ENCODE results near the gene PKMYT1.

Gene PKMYT1

DNA sequence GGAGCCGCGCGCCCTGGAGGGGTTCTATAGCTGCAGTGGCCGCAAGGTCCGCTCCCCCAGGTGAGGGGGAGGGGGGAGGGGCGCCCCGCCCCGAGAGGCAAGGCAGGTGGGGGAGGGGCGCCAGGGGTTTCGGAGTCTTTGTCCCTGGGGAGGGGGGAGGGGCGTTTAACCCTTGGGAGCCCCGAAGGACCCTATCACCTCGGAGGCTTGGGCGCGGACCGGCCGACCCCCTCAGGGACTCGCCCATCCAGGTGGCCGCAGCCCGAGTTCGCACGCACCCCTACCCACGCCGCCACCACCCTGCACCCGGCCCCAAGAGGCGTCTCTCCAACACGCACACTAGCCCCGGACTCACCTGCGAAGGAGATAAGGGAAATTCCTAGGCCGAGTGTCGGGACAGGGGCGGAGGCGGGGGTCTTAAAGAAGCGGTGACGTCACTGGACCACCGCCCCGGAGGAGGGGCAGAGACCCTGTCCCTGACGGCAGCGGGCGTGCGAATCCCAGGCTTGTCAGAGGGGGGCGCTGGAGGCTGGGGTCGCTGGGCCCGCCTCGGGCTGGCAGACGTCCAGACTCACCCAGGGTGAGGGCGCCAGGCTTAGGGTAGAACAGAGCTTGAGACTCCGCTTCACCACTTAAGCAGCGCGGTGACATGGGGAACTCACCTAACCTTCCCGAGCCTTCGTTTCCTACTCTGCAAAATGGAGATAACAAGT, 37.7 kb upstream of the PKMYT1 start, which contains the start of gene CLDN6:
Gene CLDN6, minus strand, starts transcription at position 390 of the 713 bp plus-strand sequence. CDS start 2,162 bp downstream, outside the sequence.
- DNase-seq (ENCODE audit: low spot score) = no peak

GRCh38 chr16:3017344-3017743, 37.1 kb upstream of the PKMYT1 start:
- DNase-seq (ENCODE audit: low spot score) = no peak

DNA sequence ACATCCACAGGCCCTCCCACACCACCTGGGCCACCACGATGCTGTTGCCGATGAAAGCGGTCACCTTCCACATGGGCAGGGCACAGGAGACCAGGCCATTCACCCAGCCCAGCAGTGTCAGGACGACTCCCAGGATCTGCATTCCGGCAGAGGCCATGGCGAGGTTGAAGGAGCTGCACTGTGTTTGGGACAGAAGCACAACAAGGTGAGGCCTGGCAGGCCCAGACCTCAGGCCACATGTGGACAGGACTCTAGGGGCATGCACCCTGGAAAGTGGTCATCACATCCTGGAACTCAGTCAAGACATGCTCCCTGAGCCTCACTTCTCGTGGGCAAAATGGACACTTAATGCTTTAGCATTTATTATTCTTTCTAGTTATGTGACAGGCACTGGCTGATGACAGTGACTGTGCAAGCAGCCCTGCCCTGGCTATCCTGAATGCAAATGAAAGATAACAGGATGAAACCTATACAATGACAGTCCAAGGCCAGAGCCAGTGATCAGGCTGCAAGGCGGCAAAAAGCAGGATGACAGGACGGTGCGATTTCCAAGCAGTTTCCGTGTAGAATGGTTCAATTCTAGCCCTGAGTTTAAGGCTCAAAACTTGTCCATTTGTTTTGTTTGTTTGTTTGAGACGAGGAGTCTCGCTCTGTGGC, 35.7 kb upstream of the PKMYT1 start:
- no peak for DNase-seq (ENCODE audit: low spot score)

- DNase-seq (ENCODE audit: low spot score) = no peak
These were observed 34.7 kb upstream of the PKMYT1 start for GRCh38 chr16:3014971-3015370.

- DNase-seq (ENCODE audit: low spot score) = no peak
These were observed 33.9 kb upstream of the PKMYT1 start for GRCh38 chr16:3013998-3014690.

- DNase-seq (ENCODE audit: low spot score) = no peak
These were observed 33.3 kb upstream of the PKMYT1 start for GRCh38 chr16:3013491-3013951.

GRCh38 chr16:3012828-3013420, 32.7 kb upstream of the PKMYT1 start, which contains the start of gene CLDN9:
TSS of gene CLDN9 (plus strand) at chr16:3012923. CDS start at chr16:3013363, 440 bp downstream.
- no peak for DNase-seq (ENCODE audit: low spot score)

DNA sequence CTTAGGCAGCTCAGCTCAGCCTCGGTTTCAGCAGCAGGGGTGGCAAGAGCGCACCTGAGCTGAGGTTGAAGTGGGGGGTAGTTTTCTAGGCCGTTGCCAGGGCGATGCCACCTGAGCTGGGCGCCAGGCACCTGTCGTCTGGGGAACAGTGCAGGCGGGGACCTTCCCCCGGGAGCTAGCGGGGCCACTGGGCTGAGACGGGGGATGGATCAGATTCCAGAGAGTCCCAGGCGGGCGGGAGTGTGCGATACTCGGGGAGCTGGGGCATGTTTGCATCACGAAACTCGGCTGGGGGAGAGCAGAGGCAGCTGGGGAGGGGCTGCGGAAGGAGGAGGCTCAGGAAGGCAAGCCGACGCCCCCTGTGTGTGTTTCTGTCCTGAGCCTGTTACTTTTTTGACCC, 32.0 kb upstream of the PKMYT1 start:
- no peak for DNase-seq (ENCODE audit: low spot score)

DNA sequence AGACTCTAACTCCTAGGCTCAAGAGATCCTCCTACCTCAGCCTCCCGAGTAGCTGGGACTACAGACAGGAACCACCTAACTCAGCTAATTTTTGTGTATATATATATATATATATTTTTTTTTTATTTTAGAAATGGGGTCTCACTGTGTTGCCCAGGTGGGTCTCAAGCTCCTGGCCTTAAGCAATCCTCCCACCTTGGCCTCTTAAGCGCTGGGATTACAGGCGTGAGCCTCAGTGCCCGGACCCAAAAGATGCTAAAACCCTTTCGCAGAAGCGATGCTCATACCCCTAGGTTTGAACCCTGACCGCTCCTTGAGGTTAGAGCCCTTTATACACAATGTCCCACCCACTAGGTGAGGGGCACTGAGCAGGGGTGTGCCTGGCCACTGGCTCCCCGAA, 30.3 kb upstream of the PKMYT1 start:
- DNase-seq (ENCODE audit: low spot score) = no peak

DNA sequence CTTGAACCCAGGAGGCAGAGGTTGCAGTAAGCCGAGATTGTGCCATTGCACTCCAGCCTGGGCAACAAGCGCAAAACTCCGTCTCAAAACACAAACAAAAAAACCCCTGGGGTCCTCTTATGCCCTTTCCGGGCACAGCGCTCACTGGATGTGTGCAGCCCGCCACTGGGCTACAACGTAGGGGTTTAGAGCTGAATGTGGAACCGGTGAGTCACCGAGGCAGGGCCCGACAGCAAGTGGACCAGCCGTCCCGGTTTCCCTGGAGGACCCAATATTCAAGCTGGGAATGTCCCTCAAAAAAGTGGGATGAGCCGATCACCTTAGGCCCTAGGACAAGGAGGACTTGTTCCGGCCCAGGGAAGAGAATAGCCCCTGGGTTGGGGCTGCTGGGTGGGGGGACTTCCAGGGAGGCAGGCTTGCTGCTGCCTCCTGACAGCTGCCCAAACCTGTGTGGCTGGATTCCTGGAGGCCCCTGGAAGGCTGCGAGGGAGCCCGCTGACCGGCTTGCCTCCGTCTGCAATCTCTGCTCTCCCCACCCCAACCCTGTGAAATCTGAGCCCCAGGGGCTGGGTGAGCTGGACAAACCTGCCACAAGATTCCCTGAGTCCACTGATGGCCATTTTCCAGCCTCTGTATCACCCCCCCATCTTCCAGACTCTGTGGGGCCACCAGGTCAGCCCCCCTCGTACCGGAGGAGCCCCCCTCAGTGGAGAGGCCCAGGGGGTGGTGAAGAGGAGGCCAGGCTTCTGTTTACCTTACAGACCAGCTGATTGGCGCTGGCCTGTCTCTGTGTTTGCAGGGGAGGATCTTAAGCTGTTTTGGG, 29.5 kb upstream of the PKMYT1 start:
- no peak for DNase-seq (ENCODE audit: low spot score)

- DNase-seq (ENCODE audit: low spot score) = no peak
These were observed 28.4 kb upstream of the PKMYT1 start for GRCh38 chr16:3008690-3009037.

- DNase-seq (ENCODE audit: low spot score) = no peak
These were observed 27.9 kb upstream of the PKMYT1 start for GRCh38 chr16:3007957-3008689.

- no peak for DNase-seq (ENCODE audit: low spot score)
These were observed 27.1 kb upstream of the PKMYT1 start for GRCh38 chr16:3007059-3007956.

- no peak for DNase-seq (ENCODE audit: low spot score)
These were observed 24.6 kb upstream of the PKMYT1 start for GRCh38 chr16:3004781-3005284.

GRCh38 chr16:3004319-3004718, 24.1 kb upstream of the PKMYT1 start:
- no peak for DNase-seq (ENCODE audit: low spot score)

DNA sequence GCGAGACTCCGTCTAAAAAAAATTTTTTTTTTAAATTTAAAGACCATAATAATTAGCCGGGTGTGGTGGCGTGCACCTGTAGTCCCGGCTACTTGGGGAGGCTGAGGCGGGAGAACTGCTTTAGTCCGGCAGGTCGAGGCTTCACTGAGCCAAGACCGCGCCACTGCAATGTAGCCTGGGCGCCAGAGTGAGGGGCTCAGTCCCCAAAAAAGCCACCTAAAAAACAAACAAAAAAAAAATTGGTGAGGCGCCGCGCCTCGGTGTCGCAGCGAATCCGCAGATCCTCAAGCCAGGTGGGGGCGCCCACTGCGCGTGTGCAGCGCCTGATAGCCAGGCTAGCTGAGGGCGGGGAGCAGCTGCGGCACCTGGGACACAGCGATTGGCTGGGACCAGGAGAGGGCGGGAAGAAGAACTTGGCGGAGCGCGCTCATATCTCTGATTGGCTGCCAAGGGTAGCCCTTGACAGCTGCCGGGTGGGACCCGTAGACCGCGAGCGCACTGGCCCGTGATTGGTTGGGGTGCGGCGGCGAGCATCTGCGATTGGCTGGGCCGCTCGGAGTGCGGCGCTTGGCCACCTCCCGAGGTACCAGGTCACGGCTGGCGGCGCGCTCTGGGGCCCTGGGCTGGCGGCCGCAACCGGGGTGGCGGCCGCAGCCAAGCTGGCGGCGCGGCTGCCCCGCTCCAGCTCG, 23.5 kb upstream of the PKMYT1 start:
- peak; percentile 99 for DNase-seq (ENCODE audit: low spot score)

GRCh38 chr16:3001316-3001715, 21.1 kb upstream of the PKMYT1 start:
- DNase-seq (ENCODE audit: low spot score) = no peak

DNA sequence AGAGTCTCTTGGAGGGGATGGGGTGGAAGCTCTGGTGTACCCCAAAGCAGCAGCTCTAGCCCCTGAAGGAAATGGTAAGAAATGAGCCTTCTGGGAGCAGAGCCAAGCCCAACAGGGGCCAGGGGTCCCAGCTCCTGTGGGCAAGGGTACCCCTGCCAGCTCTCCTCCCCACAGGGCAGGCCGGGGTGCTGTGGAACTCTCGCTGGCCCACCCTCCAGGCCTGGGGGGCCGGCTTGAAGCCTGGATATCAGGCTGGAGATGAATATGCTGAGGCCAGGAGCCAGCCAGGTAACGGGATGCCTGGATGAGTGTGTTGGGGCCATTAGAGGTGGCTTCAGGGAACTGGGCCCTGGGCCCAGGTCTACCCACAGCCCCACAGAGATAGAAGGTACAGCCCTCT, 20.3 kb upstream of the PKMYT1 start:
- DNase-seq (ENCODE audit: low spot score) = no peak

DNA sequence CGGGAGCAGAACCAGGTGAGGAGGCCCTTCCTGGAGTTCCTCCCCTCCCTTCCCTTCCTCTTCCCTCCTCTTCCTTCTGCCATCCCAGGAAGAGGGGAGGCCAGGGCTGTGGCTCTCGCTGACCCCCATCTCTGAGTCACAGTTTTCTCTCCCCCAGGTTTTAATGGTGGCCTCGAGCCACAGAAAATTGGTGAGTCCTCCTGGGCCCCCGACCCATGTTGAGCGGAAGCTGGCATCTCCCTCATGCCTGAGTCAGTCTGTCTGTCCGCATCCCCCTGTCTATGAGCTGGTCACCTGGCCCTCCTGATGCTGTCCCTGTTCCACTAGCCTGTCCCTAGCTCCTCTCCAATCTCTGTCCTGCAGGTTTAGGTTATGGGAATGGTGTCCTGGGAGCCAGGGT, 19.7 kb upstream of the PKMYT1 start:
- no peak for DNase-seq (ENCODE audit: low spot score)

Measured in CD4-positive, alpha-beta T cell treated with Interleukin-15 for 4 hours (primary cell).